ENCODE results near the gene RGS3.

Gene RGS3

GRCh38 chr9:113421726-113422125, 41.8 kb upstream of the RGS3 start:
- Histone ChIP-seq H2AFZ (ENCODE audit: low read length) (no peak overlapping the region), H3K9ac (ENCODE audit: low read length) (no peak overlapping the region), H3K4me3 (ENCODE audit: low read length) (no peak overlapping the region), H3K9me2 (replicated peaks; ENCODE audit: insufficient read depth, low read length) (no peaks in the 10 kb centered on the region), H3K9me3 (replicated peaks; ENCODE audit: insufficient read depth, low read length) (no peaks in the 10 kb centered on the region), H4K20me1 (ENCODE audit: insufficient read depth, low read length) (no peaks in the 10 kb centered on the region), H3K36me3 (replicated peaks; ENCODE audit: insufficient read depth, low read length) (no peaks in the 10 kb centered on the region), H3K4me2 (ENCODE audit: low read depth, low read length) (no peak overlapping the region), H3K79me2 (ENCODE audit: low read length) (no peaks in the 10 kb centered on the region), H3K4me1 (ENCODE audit: low read length) (peaks cover 3% of the 10 kb centered on the region), H3K27ac (ENCODE audit: low read length) (no peak overlapping the region), H3F3A (ENCODE audit: insufficient read depth, low read length) (no peaks in the 10 kb centered on the region; the same call in 1 of the 2 replicates), H3K27me3 (replicated peaks; ENCODE audit: insufficient read depth, low read length) (no peaks in the 10 kb centered on the region)
- TF ChIP-seq EZH2phosphoT487 (IDR thresholded peaks at IDR 0.05; ENCODE audit: low read length), result no peak
- TF ChIP-seq EZH2 (optimal IDR thresholded peaks at IDR 0.05; ENCODE audit: low read depth, low read length), result no peak
- TF ChIP-seq CTCF (IDR thresholded peaks at IDR 0.05; ENCODE audit: low read length), result no peak
- no peak for DNase-seq

GRCh38 chr9:113425072-113425471, 38.5 kb upstream of the RGS3 start:
- H4K20me1 ChIP-seq (ENCODE audit: insufficient read depth, low read length), result no peaks in the 10 kb centered on the region
- H3K79me2 ChIP-seq (ENCODE audit: low read length), result no peaks in the 10 kb centered on the region
- no peak overlapping the region for H3K4me3 ChIP-seq (ENCODE audit: low read length)
- DNase-seq, result no peak
- no peaks in the 10 kb centered on the region for H3K9me2 ChIP-seq (replicated peaks; ENCODE audit: insufficient read depth, low read length)
- no peaks in the 10 kb centered on the region for H3K4me1 ChIP-seq (ENCODE audit: low read length)
- H3K36me3 ChIP-seq (replicated peaks; ENCODE audit: insufficient read depth, low read length), result no peaks in the 10 kb centered on the region
- H3K27me3 ChIP-seq (replicated peaks; ENCODE audit: insufficient read depth, low read length), result no peaks in the 10 kb centered on the region
- no peak overlapping the region for H3K9ac ChIP-seq (ENCODE audit: low read length)
- no peaks in the 10 kb centered on the region for H3F3A ChIP-seq (ENCODE audit: insufficient read depth, low read length)
- no peak for TF ChIP-seq EZH2phosphoT487 (IDR thresholded peaks at IDR 0.05; ENCODE audit: low read length)
- no peak for TF ChIP-seq EZH2 (optimal IDR thresholded peaks at IDR 0.05; ENCODE audit: low read depth, low read length)
- no peak for TF ChIP-seq CTCF (IDR thresholded peaks at IDR 0.05; ENCODE audit: low read length)
- H3K27ac ChIP-seq (ENCODE audit: low read length), result no peak overlapping the region
- no peaks in the 10 kb centered on the region for H3K9me3 ChIP-seq (replicated peaks; ENCODE audit: insufficient read depth, low read length)
- H2AFZ ChIP-seq (ENCODE audit: low read length), result no peak overlapping the region
- no peak overlapping the region for H3K4me2 ChIP-seq (ENCODE audit: low read depth, low read length)

GRCh38 chr9:113426701-113427100, 36.8 kb upstream of the RGS3 start:
- Histone ChIP-seq H3K4me1 (ENCODE audit: low read length) (no peaks in the 10 kb centered on the region), H3K36me3 (replicated peaks; ENCODE audit: insufficient read depth, low read length) (no peaks in the 10 kb centered on the region), H3K9ac (ENCODE audit: low read length) (no peak overlapping the region), H3K27me3 (replicated peaks; ENCODE audit: insufficient read depth, low read length) (no peaks in the 10 kb centered on the region), H3K9me2 (replicated peaks; ENCODE audit: insufficient read depth, low read length) (no peaks in the 10 kb centered on the region), H2AFZ (ENCODE audit: low read length) (no peak overlapping the region), H3F3A (ENCODE audit: insufficient read depth, low read length) (no peaks in the 10 kb centered on the region), H3K4me2 (ENCODE audit: low read depth, low read length) (no peak overlapping the region), H3K9me3 (replicated peaks; ENCODE audit: insufficient read depth, low read length) (no peaks in the 10 kb centered on the region), H3K79me2 (ENCODE audit: low read length) (no peaks in the 10 kb centered on the region), H3K4me3 (ENCODE audit: low read length) (no peak overlapping the region), H3K27ac (ENCODE audit: low read length) (no peak overlapping the region), H4K20me1 (ENCODE audit: insufficient read depth, low read length) (no peaks in the 10 kb centered on the region)
- DNase-seq, result no peak
- TF ChIP-seq EZH2phosphoT487 (IDR thresholded peaks at IDR 0.05; ENCODE audit: low read length) (no peak), CTCF (IDR thresholded peaks at IDR 0.05; ENCODE audit: low read length) (no peak), EZH2 (optimal IDR thresholded peaks at IDR 0.05; ENCODE audit: low read depth, low read length) (no peak)

Measured in MM.1S (cell line).